ENCODE data around the gene NRG4.
A peak's percentile ranks its signal among the peaks of the same experiment; 100 is the strongest.
"Not testable (repeated sequence)": the region's sequence is repeated elsewhere in the genome, so short reads cannot be mapped to it uniquely, and the experiment has no call there.

The NRG4 gene

DNA sequence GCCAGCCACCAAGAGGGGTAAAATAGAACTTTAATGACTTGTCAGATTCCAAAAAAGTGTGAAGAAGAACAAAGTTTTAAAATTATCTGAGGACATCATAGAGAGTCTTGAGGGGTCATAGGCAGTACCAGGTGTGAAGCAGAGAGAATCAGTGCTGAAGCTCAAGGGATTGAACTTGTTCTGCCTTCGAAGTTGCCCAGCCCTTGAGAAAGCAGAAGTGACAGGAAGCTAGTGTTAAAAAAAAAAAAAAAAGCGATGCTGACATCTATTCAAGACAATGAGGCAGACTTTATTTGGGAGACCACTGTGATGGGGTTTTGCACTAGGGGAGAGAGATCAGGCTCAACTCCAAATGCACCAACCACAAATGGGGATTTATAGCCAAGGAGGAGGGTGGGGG is 86.8 kb downstream of the NRG4 start:
- no peak for DNase-seq

DNA sequence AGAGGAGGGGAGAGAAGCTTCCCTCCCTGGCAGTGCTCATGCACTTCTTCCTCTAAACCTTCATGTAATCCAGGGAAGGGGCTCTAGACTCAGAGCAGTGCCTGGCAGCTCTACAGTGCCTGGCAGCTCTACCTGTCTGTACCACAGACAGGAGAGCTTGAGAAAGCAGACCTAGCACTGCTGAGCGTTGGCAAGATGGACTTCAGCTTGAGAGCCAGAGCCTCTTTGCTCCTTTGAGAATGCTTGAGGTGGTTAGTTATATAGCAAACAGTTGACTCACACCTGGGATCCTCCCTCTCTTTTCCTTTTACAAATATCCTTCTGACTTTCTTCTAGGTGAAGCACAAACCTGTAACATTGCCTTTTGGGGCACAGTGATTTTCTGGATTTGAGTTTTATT is 87.6 kb downstream of the NRG4 start:
- no peak for DNase-seq

DNA sequence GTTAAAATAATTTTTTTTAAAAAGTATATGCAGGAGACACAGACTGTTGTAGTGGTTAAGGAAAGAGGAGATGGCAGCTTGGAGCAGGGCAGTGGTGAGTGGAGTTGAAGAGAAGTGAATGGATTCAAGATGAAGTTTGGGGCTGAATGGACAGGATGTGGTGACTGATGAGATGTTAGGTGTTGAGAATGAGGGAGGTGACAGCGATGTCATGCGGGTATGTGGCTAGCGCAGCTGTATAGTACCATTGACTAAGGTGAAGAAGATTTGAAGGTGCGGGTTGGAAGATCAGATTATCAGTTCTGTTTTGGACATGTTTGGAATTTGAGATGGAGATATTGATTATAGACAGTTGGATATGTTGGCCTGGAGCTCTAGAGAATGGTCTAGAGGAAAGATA is 88.5 kb downstream of the NRG4 start:
- DNase-seq, result no peak

DNA sequence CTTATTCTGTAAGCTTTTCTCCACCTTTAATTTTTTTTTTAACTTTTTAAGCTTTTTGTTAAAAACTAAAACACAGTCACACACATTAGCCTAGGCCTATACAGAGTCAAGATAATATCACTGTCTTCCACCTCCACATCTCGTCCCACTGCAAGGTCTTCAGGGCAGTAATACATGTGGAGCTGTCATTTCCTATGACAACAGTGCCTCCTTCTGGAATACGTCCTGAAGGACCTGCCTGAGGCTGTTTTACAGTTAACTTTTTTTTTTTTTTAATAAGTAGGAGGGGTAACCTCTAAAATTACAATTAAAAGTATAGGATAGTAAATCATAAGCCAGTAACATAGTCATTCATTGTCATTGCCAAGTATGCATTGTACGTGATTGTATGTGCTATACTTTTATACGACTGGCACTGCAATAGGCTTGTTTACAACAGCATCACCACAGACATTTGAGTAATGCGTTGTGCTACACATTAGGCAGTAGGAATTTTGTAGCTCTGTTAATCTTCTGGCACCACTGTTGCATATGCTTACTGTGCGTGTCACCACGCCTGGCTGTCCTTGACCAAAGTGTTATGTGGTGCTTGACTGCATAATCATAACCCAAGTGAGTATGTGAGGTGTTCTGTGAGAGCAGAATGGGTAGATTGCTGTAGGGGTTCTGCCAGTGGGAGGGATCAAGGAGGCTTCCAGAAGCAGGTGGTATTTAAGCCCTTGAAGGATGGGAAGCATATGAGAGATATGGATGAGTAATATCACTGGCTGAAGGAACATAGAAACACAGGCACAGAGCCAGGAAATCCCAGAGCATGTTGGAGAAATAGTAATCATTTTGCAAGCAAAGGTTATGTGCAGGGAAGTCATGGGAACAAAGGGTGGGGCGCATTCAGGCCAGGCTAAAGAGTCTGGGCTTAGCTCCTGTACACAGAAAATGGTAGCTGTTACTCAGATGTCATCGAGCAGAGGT is 90.2 kb downstream of the NRG4 start:
- peak; percentile 2 for DNase-seq

DNA sequence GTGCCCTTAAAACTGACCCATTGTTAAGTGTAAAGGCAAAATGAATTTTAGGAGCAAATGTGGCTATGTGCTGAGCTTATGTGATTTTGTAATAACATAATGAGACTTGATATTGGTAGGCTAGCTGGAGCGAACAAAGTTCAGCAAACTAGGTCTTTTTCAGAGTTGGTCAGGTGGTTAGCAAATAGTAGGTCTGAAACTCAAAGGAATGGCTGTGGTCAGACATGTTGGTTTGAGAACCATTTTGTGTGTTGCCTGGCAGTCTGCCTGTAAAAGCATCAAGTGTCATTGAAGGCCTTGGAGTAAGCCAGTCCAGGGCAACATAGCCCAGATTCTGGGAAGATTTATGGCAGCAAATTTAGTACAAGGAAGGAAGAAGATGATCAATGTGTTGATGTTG is 92.1 kb downstream of the NRG4 start:
- no peak for DNase-seq

DNA sequence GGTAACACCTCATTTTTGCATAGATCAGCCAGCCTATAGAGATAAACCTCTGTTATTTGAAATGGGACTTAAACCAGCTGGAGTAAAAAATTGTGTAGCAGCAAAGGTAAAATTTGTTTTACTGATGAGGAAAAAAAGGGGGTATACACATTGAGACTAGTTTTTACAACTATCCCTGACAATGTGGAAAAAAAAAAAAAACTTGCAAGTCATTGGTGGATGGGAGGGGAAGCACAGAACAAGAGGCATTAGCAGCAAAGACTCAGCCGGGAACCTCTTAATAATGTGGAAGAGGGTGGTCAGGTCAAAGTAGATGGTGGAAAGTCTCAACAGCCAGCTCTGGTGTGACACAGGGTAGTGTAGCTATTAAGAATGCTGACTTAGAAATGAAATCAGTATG is 94.1 kb downstream of the NRG4 start:
- no peak for DNase-seq

DNA sequence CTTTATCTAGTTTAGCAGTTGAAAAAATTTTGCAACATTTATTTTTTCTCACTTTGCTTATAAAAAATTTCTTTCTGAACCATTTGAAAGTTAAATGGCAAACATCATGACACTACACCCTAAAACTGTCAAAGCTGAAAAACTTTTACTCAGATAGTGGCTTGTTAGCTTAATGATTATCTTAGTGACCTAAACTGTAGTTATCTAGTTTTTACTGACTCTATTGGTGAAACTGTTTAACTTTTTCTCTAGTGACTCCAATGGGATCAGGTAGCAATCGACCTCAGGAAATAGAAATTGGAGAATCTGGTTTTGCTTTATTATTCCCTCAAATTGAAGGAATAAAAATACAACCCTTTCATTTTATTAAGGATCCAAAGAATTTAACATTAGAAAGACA is 95.2 kb downstream of the NRG4 start:
- DNase-seq, result no peak

DNA sequence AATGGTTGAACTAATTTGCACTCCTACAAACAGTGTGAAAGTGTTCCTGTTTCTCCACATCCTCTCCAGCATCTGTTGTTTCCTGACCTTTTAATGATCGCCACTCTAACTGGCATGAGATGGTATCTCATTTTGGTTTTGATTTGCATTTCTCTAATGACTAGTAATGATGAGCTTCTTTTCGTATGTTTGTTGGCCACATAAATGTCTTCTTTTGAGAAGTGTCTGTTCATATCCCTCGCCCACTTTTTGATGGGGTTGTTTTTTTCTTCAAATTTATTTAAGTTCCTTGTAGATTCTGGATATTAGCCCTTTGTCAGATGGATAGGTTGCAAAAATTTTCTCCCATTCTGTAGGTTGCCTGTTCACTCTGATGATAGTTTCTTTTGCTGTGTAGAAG is 101.9 kb downstream of the NRG4 start:
- not testable (repeated sequence) for DNase-seq

DNA sequence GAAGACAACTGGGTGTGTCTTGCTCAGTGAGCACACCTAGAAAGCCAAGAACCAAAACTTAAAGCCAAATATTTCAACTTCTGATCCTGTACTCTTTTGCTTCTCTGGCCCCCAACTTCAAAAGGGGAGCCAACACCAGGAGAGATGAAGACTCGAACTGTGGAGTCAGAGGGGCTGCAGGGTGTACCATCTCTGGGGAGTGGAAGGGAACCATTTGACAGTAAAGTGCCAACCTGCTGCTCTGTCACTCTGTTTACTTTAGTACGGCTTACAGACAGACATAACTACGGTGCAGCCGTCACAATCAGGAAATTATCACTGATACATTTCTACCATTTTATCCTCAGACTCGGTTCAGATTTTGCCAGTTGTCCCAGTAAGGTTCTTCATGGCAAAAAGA is 107.0 kb downstream of the NRG4 start:
- no peak for DNase-seq

DNA sequence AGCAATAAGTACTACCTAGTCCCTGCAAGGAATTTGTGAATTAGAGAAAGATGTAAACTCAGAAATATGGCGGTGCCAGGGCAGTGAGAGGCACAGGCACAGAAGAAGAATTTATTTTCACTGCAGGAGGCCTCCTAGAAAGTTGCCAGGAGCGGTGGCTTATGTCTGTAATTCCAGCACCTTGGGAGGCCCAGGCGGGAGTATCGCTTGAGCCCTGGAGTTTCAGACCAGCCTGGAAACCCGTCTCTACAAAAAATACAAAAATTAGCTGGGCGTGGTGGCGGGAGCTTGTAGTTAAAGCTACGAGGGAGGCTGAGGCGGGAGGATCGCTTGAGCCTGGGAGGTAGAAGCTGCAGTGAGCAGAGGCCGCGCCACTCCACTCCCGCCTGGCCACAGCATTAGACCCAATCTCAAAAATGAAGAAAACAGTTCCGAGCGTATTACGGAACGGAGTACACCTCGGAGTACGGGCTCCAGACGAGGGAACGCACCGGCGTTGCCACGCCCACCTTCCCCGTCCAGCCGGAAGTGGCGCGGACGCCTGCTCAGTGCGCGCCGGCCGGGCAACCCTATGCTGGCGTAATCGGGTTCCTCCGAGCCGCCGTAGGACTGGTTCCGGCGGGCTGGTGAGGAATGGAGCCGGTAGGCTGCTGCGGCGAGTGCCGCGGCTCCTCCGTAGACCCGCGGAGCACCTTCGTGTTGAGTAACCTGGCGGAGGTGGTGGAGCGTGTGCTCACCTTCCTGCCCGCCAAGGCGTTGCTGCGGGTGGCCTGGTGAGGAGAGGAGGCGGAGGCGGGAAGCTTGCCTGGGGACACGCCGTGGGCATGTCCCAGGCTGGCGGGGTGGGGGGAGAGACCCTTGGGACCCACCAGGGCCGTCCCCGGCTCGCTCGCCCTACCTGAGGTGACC is 108.6 kb downstream of the NRG4 start, which contains the start of gene FBXO22:
Gene FBXO22, plus strand, starts transcription at position 548 of the 909 bp plus-strand sequence. Its CDS starts 86 bp downstream, at position 634.
- DNase-seq, result peak; percentile 73

DNA sequence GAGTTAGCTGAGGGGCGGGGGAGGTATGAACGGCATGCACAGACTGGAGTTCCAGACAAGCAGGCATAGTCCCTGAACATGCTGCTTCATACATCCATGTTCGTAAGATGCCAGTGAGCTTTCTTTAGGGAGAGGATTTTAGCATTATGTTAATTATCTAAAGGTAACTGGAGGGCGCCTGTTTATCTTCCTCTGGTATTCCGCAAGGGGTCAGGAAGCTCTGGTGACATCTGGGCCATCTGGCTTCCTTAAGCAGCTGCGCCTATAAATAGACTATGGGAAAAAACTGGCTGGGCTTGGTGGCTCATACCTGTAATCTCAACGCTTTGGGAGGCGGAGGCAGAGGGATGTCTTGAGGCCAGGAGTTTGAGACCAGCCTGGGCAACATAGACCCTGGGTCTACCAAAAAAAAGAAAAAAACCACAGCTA is 110.1 kb downstream of the NRG4 start:
- no peak for DNase-seq

DNA sequence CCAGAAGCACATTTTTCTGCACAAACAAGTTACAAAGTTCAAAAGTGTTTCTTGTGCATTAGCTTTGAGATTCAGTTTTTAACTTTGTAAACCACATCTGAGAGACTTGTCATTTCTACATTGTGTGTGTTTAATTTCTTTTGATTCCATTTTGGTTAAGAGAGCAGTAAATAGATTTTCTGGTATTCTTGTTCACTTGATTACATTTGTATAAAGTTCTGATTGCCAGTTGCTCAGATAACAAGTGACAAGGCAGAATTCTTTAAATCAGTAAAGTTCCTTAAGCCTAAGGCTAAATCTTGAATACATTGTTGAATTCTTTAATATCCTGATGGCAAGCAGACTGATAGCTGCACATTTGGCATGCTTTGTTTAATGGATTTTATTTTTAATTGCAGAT is 111.6 kb downstream of the NRG4 start:
- no peak for DNase-seq

DNA sequence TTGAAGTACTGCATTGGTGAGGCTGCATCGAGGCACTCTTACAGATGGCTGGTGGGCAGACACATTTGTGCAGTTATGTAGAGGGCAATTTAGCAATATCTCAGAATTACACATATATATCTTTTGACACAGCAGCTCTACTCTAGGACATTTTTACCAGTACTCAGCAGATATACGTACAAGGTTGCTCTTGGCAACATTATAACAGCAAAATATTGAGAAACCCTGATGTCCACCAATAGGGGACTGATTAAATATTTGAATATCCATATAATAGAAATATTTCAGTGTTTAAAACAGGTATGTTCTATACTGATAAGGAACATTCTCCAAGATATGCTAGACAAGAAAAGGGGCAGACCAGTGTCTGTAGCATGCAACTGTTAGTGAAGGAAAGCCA is 116.5 kb downstream of the NRG4 start:
- no peak for DNase-seq

DNA sequence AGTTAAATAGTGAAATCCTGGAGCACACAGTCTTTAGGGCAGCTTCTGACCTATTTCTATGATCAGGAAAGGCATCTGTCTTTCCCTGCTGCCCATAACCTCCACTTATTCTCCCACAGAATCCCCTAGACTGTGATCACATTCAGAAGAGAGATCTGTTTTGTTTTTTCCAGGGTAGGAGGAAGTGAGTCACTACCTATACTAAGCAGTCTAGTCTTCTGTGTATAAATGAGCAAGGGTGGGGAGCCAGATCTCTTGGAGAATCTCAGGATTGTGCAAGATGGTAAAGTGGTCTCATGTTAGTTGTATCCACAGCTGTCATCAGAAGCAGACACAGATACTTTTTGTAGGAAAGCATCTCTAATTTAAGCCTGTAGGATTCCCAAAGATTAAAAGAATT is 120.3 kb downstream of the NRG4 start:
- DNase-seq, result no peak
